HG02938 (cell line): ENCODE results near the gene CYP2W1.
"Not testable (repeated sequence)": the region's sequence is repeated elsewhere in the genome, so short reads cannot be mapped to it uniquely, and the experiment has no call there.

Source experiments
- ATAC-seq: cut with Tn5 transposase; IDR thresholded peaks from one replicate; pipeline ENCODE4 v1.9.1; 2021; ENCODE audit warnings: mild to moderate bottlenecking, moderate library complexity; ENCODE audit not compliant: unreplicated experiment

The CYP2W1 gene

GRCh38 chr7:1024876-1025742 lies 42.1 kb downstream of the CYP2W1 start:
- ATAC-seq, result no peak

- no peak for ATAC-seq
Observed at GRCh38 chr7:1025743-1026581, 43.0 kb downstream of the CYP2W1 start.

- no peak for ATAC-seq
Observed at GRCh38 chr7:1026721-1027161, 43.8 kb downstream of the CYP2W1 start.

DNA sequence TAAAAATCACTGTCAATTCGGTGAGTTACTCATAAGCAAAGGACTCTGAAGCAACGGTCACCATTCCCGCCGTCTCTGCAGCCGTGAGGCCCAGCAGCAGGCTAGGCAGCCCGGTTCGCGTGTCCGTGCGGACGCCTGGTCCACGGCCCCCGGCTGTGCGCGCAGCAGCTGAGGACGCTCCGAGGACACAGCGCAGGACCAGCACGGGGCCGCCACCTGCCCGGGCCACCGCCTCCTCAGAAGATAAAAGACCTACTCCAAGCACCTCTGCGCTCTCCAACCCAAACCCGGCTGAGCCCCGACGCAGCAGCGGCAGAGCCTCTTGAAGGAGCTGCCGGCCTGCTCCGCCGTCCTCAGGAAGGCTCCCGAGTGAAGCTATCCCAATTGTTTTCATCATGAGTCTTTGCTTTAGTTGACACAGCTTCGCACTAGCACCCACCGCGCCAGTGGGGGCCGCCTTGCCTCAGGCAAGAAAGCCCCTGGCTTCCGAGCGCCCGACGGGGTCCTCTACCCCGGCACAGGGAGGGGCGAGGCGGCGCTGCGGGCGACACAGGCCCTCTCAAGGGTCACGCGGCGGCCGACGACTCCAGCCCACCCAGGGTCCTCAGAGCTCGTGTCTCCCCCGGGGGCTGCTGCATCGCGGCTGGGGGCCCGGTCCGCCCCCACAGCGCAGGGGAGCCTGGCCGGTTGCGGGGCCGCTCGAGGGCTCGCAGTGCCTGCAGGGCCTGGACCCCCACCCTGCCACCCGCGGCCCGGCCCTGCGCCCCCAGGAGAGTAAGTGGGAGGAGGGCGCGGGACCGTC lies 44.5 kb downstream of the CYP2W1 start:
- ATAC-seq, result no peak

- ATAC-seq, result peak; percentile 33
Observed at GRCh38 chr7:1028044-1028770, 45.2 kb downstream of the CYP2W1 start.

GRCh38 chr7:1028775-1029636 lies 46.0 kb downstream of the CYP2W1 start:
- no peak for ATAC-seq

GRCh38 chr7:1029637-1030443 lies 46.9 kb downstream of the CYP2W1 start:
- no peak for ATAC-seq

- no peak for ATAC-seq
Observed at GRCh38 chr7:1030444-1031070, 47.6 kb downstream of the CYP2W1 start.

DNA sequence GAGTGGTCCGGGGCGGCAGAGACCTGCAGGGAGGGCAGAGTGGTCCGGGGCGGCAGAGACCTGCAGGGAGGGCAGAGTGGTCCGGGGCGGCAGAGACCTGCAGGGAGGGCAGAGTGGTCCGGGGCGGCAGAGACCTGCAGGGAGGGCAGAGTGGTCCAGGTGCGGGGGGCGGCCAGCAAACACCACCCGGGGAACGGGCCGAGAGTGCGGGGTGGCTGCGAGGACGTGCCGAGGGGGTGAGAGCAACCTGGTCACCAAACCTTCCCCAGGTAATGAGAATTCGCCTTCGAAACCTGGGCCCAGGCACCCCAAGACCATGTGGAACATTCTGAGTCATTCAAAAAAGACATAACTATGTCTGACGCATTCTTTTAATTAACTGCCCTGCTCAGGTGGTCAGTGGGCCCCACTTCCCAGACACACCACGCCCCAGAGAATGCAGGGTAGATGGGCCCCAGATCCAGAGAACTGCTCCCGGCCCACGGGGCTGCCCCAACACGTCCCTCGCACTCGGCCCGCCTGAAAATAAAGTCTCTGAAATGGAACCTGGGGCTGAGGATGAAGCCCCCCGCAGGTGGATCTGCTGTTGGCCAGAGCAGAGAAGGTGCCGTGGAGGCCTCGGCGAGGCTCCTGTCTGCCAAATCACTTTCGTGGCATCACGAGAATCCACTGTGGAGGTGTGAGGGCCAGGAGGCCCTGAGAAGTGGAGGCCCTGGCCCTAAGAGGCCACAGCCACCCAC lies 48.9 kb downstream of the CYP2W1 start:
- no peak for ATAC-seq

DNA sequence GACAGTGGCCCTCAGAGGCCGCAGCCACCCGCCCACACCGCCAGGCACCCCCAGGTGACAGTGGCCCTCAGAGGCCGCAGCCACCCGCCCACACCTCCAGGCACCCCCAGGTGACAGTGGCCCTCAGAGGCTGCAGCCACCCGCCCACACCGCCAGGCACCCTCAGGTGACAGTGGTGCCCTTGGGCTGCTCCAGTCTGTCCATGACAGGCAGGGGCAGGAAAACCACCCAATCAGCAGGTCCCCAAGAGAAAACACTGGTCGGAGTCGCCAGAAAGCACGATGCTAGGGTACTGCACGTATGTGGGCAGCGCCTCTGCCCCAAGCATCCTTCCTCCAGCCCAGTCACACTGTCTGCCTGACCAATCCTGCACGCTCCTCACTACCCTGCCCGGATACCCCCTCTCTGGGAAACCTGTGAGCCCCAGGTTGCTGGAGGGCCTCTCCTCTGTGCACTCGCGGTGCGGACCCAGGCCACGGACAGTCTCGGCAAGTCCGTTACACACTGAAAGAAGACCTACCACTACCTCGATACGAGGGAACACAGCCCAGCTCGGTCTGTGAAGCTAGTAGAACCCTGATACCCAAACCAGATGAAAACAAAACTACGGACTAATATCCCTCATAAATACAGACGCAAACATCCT lies 49.7 kb downstream of the CYP2W1 start:
- no peak for ATAC-seq

GRCh38 chr7:1033546-1034145 lies 50.7 kb downstream of the CYP2W1 start:
- no peak for ATAC-seq

- ATAC-seq, result not testable (repeated sequence)
Observed at GRCh38 chr7:1034769-1035168, 51.8 kb downstream of the CYP2W1 start.

DNA sequence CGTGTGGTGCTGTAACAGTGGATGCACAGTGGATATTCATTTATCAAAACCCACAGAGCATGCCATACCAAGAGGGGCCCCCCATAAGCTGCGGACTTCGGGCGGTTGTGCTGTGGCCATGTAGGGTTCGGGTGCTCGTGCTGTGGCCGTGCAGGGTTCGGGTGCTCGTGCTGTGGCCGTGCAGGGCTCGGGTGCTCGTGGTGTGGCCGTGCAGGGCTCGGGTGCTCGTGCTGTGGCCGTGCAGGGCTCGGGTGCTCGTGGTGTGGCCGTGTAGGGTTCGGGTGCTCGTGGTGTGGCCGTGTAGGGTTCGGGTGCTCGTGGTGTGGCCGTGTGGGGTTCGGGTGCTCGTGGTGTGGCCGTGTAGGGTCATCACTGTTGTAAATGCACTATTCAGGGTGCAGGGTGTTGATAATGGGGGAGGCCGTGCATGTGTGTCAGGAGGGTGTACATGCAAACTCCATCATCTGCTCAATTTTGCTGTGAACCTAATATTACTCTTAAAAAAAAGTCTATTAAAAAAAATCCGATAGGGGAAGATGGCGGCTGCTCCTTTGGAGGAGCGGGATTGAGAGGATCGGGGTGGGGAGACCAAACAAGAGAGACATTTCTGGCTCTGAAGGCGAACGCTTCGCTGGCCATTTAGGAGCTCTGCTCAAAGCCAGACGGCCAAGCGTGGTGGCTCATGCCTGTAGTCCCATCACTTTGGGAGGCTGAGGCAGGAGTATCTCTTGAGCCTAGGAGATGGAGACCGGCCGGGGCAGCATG lies 53.4 kb downstream of the CYP2W1 start:
- not testable (repeated sequence) for ATAC-seq
